Uterus (tissue), 2 donors: ENCODE data around the gene PIP4K2A.

ENCODE experiments used
- CTCF ChIP-seq, 4 experiments: fragments of 200-600 bp in 2 of 4; fragments of 450-650 bp in 2 of 4; sonication (generic) in 2 of 4; IDR thresholded peaks; one replicate each; pipeline ENCODE4 v1.5.1; 2016 to 2019; ENCODE audit warnings: antibody characterized with exemption in 4 of 4, mild to moderate bottlenecking in 2 of 4, moderate library complexity in 1 of 4
- POLR2A ChIP-seq, 2 donors: fragments of 450-650 bp; IDR thresholded peaks; one replicate each; pipeline ENCODE4 v1.6.1; 2016; ENCODE audit warnings: antibody characterized with exemption in 2 of 2, mild to moderate bottlenecking in 1 of 2, moderate library complexity in 1 of 2

- TF ChIP-seq POLR2A (IDR thresholded peaks at IDR 0.05) (no peak), CTCF (IDR thresholded peaks at IDR 0.05) (no peak)
These were observed 20.5 kb downstream of the PIP4K2A start for GRCh38 chr10:22693860-22694259.
